Stomach smooth muscle (tissue), 2 donors: ENCODE data around the gene TOX2.

ENCODE experiments used
- H3K27ac ChIP-seq: one replicate; pipeline ENCODE4 v1.7.0; 2013; ENCODE audit warnings: mild to moderate bottlenecking, low read length, inconsistent platforms
- H3K27me3 ChIP-seq, 2 donors: one replicate each; pipeline ENCODE4 v1.7.0; 2013; ENCODE audit warnings: low read length in 2 of 2; ENCODE audit not compliant: insufficient read depth in 2 of 2, control insufficient read depth in 1 of 2
- H3K36me3 ChIP-seq, 2 donors: one replicate each; pipeline ENCODE4 v1.7.0; 2013; ENCODE audit warnings: low read length in 2 of 2; ENCODE audit not compliant: control insufficient read depth in 2 of 2, insufficient read depth in 2 of 2
- H3K4me1 ChIP-seq: one replicate; pipeline ENCODE4 v1.7.0; 2013; ENCODE audit warnings: low read length; ENCODE audit not compliant: control insufficient read depth, insufficient read depth
- H3K4me3 ChIP-seq, 2 donors: one replicate each; pipeline ENCODE4 v1.7.0; 2013; ENCODE audit warnings: low read length in 2 of 2
- H3K9ac ChIP-seq, 2 donors: one replicate each; pipeline ENCODE4 v1.7.0; 2013; ENCODE audit warnings: low read length in 2 of 2, mild to moderate bottlenecking in 1 of 2
- H3K9me3 ChIP-seq, 2 donors: one replicate each; pipeline ENCODE4 v1.7.0; 2013; ENCODE audit warnings: low read length in 2 of 2; ENCODE audit not compliant: control insufficient read depth in 2 of 2
- donor health status: healthy.
- donor health status: Pancreatic carcinoma.

Gene TOX2

DNA sequence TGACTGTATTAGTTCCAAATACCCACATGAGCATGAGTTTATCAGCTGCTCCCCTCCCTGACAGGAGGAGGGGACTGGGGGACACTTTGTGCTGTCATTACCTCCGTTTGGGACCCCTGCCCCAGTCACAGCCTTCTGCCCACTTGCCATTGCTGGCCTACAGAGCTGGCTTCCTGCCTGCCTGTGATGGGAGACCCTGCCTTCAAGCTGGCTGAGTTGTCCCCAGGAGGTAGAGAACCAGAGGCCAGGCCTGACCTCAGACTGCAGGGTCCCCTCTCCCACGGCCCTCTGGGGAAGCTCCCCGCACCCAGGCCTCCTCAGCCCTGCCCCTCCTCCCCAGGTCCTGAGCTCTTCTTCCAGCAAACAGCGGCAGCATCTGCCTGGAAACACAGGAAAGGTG, 166.8 kb downstream of the TOX2 start:
- Histone ChIP-seq H3K9ac (no peak overlapping the region), H3K4me1 (peaks cover 12% of the 10 kb centered on the region), H3K9me3 (no peaks in the 10 kb centered on the region), H3K27ac (no peak overlapping the region), H3K27me3 (no peaks in the 10 kb centered on the region), H3K36me3 (no peaks in the 10 kb centered on the region), H3K4me3 (no peak overlapping the region)

DNA sequence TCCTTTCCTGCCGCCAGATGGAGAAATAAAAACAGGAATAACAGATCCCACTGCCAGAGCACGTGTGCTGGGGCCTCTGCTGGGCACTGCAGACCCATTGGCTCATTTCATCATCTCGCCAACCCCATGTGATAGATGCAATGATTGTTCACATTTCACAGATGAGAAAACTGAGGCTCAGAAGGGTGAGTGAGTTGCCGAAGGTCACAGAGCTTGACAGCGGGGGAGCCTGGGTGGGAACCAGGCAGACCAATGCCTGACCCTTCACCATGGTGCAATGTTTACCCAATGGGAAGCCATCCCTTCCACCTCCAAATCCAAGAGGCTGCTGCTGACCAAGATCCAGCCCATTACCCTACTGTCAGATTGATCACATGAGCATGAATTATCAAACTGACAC, 167.2 kb downstream of the TOX2 start:
- H3K27me3 ChIP-seq: no peaks in the 10 kb centered on the region
- H3K27ac ChIP-seq: no peak overlapping the region
- H3K9me3 ChIP-seq: no peaks in the 10 kb centered on the region
- peaks cover 13% of the 10 kb centered on the region for H3K4me1 ChIP-seq
- H3K4me3 ChIP-seq: no peak overlapping the region
- H3K9ac ChIP-seq: no peak overlapping the region
- H3K36me3 ChIP-seq: no peaks in the 10 kb centered on the region

DNA sequence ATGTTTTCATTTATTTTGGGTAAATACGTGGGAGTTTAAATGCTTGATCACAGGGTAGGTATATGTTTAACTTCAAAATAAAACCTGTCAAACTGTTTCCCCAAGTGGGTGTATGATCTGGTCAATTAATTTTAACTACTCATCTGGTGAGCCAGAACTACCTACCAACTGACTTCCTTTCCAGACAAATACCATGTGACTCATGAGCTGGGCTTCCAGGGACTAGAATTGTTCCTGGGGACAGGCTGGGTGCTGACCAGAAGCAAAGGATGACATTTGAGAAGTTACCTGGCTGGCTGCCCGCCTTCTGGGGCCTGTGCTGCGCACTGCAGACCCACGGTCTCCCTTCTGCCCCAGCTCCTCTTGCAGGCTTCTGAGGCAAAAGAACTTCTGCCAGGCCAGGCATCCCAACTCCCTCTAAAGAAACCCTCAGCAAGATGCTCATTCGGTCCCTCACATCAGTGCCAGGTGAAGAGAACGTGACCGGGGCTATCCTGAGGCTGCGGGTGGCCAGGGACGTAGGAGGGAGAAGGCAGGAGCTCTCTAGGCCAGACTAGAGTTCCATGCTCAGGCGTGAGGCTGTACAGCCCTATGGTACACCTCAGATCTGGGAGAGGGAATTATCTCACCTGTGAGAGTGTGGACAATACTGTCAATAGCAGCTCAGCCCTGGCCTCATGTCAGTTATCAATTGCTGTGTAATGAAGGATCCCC, 168.7 kb downstream of the TOX2 start:
- Histone ChIP-seq H3K4me1 (peaks cover 21% of the 10 kb centered on the region), H3K4me3 (no peak overlapping the region), H3K9ac (no peak overlapping the region), H3K9me3 (no peaks in the 10 kb centered on the region), H3K27me3 (no peaks in the 10 kb centered on the region), H3K27ac (peak overlapping the region; percentile 1), H3K36me3 (no peaks in the 10 kb centered on the region)

DNA sequence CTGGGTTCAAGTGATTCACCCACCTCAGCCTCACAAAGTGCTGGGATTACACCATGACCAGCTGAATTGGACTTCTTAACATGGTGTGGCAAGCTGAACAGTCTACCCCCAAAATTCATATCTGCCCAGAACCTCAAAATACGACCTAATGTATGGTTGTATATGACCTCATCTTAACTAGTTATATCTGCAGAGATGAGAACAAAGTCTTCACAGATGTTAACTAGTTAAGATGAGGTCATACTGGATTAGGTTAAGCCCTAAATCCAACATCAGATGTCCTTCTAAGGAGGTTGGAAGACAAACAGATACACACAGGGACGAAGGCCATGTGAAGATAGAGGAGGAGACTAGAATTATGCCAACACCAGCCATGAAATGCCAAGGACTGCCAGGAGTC, 169.8 kb downstream of the TOX2 start:
- H3K27me3 ChIP-seq: no peaks in the 10 kb centered on the region
- H3K36me3 ChIP-seq: no peaks in the 10 kb centered on the region
- H3K4me3 ChIP-seq: no peak overlapping the region
- H3K9me3 ChIP-seq: no peaks in the 10 kb centered on the region
- peaks cover 21% of the 10 kb centered on the region for H3K4me1 ChIP-seq
- H3K9ac ChIP-seq: no peak overlapping the region
- H3K27ac ChIP-seq: no peak overlapping the region

DNA sequence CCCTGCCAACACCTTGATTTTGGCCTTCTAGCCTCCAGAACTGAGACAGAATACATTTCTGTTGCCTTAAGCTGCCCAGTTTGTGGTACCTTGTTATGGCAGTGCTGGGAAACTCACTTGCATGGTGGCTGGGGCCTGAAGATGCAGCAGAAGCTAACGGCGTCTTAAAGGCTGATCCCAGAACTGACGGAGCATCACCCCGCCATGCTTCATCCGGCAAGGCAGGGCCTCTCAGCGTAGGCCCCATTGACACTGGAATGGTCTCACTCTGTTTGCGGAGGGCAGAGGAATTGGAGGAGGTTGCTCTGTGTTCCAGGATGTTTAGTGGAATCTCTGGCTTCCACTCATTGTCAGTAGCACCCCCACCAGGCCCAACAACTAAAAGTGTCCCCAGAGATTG, 170.2 kb downstream of the TOX2 start:
- Histone ChIP-seq H3K9ac (no peak overlapping the region), H3K27me3 (no peaks in the 10 kb centered on the region), H3K36me3 (no peaks in the 10 kb centered on the region), H3K4me3 (no peak overlapping the region), H3K9me3 (no peaks in the 10 kb centered on the region), H3K4me1 (peaks cover 21% of the 10 kb centered on the region), H3K27ac (no peak overlapping the region)

DNA sequence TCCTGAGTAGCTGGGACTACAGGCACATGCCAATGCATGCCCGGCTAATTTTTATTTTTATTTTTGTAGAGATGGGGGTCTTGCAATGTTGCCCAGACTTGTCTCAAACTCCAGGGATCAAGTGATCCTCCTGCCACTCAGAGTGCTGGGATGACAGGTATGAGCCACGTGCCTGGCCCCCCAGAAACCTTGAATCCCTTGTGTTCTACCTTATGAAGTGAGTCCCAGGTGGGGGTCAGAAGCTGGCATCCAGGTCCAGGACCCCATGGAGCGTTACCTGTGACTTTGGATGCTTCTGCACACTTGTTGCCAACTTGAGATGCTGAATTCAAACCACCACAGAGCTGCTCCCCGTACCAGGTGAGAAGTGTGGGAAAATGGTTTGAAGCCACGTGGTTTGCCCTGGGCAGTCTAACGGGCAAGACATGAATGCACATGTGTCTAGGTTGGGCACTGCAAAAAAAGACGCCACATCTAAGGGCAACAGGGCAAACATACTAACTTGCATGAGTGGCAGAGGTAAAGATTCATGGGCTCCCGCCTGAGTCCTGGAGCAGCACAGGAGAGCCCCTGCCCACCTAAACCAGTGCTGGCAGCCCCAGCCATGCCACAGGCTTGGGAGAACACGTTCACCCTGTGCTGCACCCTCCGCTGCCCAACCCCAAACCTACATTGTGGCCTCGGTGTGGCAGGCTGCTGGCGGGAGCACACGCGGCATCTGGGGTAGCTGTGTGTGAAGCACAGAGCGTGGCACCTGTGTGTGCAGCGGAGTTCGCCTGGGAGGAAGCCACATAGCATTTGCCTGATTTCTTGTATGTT, 171.2 kb downstream of the TOX2 start:
- Histone ChIP-seq H3K36me3 (no peaks in the 10 kb centered on the region), H3K9me3 (no peaks in the 10 kb centered on the region), H3K4me1 (peaks cover 13% of the 10 kb centered on the region), H3K27ac (no peak overlapping the region), H3K27me3 (no peaks in the 10 kb centered on the region), H3K9ac (no peak overlapping the region), H3K4me3 (no peak overlapping the region)

DNA sequence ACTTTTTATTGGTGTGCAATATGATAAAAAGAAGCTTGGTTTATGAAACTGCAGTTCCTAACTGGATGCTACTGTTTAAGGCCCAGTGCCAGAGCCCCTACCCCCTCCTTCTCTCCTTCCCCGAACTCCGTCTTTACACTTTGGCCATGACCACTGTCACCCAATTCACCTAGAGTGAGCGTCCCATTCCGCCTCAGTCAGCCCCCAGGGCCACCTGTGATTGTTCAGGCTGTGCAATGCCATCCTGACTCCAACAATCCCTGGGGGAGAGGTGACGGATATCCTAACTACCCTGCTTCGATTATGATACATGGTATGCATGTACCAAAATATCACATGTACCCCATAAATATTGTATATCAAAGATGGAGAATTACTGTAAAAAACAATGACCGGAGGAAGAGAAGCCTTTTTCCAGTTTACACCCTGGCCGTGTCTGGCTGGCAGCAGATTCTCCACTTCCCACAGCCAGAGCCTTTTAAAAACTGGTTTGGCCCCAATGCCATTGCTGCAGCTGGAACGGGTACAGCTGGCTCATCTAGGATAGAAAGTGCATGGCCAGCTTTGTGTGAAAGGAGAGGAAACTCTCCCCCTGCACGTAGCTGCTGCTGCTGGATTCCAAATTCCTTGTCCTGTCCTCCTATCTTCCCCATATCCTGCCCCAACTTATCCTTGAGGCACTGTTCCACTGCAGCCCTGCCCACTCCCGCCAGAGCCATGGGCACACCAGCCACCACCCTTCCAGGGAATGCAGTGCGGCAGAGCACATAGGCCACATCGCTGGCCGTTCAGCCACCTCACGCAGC, 172.6 kb downstream of the TOX2 start:
- no peaks in the 10 kb centered on the region for H3K36me3 ChIP-seq
- no peak overlapping the region for H3K27ac ChIP-seq
- peaks cover 13% of the 10 kb centered on the region for H3K4me1 ChIP-seq
- H3K4me3 ChIP-seq: no peak overlapping the region
- no peak overlapping the region for H3K9ac ChIP-seq
- H3K27me3 ChIP-seq: no peaks in the 10 kb centered on the region
- H3K9me3 ChIP-seq: no peaks in the 10 kb centered on the region

DNA sequence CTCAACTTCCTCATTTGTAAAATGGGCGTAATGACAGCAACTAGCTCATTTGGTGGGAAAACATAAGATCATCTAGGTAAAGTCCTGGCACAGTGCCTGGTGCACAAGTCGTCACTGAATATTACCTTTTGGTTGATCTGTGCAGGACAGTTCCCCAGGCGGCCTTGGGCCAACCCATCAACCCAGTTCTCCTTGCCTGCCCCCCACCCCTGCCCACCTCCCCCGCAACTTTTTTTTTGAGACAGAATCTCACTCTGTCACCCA, 173.1 kb downstream of the TOX2 start:
- Histone ChIP-seq H3K27ac (no peak overlapping the region), H3K9ac (no peak overlapping the region), H3K4me3 (no peak overlapping the region), H3K36me3 (no peaks in the 10 kb centered on the region), H3K4me1 (peaks cover 13% of the 10 kb centered on the region), H3K27me3 (no peaks in the 10 kb centered on the region), H3K9me3 (no peaks in the 10 kb centered on the region)

DNA sequence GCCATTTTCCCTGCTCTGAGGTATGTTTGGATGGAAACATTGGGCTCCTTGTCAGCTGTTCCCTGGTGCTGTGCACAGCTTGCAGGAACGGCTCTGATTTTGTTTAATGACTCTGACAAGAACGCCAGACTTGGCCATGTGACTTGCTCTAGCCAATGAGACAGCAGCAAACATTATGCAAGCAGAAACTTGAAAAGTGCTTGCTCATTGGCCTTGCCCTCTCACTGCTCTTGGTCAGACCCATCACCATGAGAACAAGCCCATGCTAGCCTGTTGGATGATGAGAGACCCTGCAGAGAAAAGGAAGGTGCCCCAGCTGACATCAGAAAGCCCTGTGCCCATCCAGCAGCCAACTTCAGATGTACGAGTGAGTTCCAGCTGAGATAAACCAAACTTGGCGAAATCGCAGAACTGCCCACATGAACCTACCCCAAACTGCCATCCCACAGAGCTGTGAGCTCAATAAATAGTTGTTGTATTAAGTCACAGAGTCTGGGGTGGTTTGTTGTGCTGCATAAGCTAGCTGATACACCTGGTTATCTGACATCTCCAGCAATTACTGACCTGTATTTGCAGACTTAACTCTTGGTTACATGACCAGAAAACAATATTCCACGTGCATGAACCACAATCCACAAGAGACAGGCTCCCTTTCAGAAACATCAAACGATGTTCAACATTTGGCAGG, 175.5 kb downstream of the TOX2 start:
- Histone ChIP-seq H3K4me3 (no peak overlapping the region), H3K27ac (no peak overlapping the region), H3K4me1 (peaks cover 9% of the 10 kb centered on the region), H3K36me3 (no peaks in the 10 kb centered on the region), H3K9me3 (no peaks in the 10 kb centered on the region), H3K9ac (no peak overlapping the region), H3K27me3 (no peaks in the 10 kb centered on the region)

DNA sequence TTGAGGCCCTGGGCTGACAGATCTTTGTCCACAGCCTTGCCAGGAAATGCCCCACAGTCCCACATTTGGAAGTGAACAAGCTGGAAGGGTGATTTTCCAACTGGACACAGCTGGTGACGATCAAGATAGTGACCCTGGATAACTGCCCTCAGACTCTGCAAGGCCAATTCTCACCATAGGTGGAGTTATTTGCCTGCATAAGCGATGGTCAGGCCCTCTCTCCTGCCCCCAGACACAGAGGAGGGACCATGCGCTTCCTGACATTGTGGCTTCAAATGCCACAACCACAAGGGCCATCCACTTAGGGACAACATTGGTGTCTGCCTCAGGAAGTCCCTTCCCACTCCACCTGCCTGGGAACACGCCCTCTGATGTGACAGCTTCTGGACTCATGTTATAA, 176.4 kb downstream of the TOX2 start:
- Histone ChIP-seq H3K9me3 (no peaks in the 10 kb centered on the region), H3K36me3 (no peaks in the 10 kb centered on the region), H3K27ac (no peak overlapping the region), H3K4me1 (peaks cover 9% of the 10 kb centered on the region), H3K27me3 (no peaks in the 10 kb centered on the region), H3K4me3 (no peak overlapping the region), H3K9ac (no peak overlapping the region)
